ENCODE measurements around the gene MYRIP.

The MYRIP gene

GRCh38 chr3:40166997-40167396, 357.6 kb downstream of the MYRIP start:
- no peak for TF ChIP-seq CTCF (IDR thresholded peaks at IDR 0.05)
- H3K9me3 ChIP-seq = no peaks in the 10 kb centered on the region

GRCh38 chr3:40167958-40168357, 358.5 kb downstream of the MYRIP start:
- H3K4me3 ChIP-seq (ENCODE audit: low read depth in 1 of 2, low read length in 1 of 2) = no peak overlapping the region
- no peaks in the 10 kb centered on the region for H3K4me1 ChIP-seq (ENCODE audit: control insufficient read depth in 1 of 2, insufficient read depth in 1 of 2, low read depth in 1 of 2, low read length in 1 of 2)
- TF ChIP-seq CTCF (IDR thresholded peaks at IDR 0.05) = no peak
- no peaks in the 10 kb centered on the region for H3K27me3 ChIP-seq
- no peaks in the 10 kb centered on the region for H3K9me3 ChIP-seq
- no peak overlapping the region for H3K27ac ChIP-seq
- no peaks in the 10 kb centered on the region for H3K36me3 ChIP-seq

More at GRCh38 chr3:40166997-40167396, 357.6 kb downstream of the MYRIP start:
- H3K36me3 ChIP-seq = no peaks in the 10 kb centered on the region
- no peaks in the 10 kb centered on the region for H3K27me3 ChIP-seq
- H3K4me1 ChIP-seq (ENCODE audit: control insufficient read depth in 1 of 2, insufficient read depth in 1 of 2, low read depth in 1 of 2, low read length in 1 of 2) = no peaks in the 10 kb centered on the region
- H3K27ac ChIP-seq = no peak overlapping the region
- H3K4me3 ChIP-seq (ENCODE audit: low read depth in 1 of 2, low read length in 1 of 2) = no peak overlapping the region

- no peak for TF ChIP-seq CTCF (IDR thresholded peaks at IDR 0.05)
- H3K27ac ChIP-seq = no peak overlapping the region
- H3K27me3 ChIP-seq = no peaks in the 10 kb centered on the region
- H3K9me3 ChIP-seq = no peaks in the 10 kb centered on the region
- no peaks in the 10 kb centered on the region for H3K4me1 ChIP-seq (ENCODE audit: control insufficient read depth in 1 of 2, insufficient read depth in 1 of 2, low read depth in 1 of 2, low read length in 1 of 2)
- no peak overlapping the region for H3K4me3 ChIP-seq (ENCODE audit: low read depth in 1 of 2, low read length in 1 of 2)
- no peaks in the 10 kb centered on the region for H3K36me3 ChIP-seq
These were observed 360.6 kb downstream of the MYRIP start for GRCh38 chr3:40169983-40170382.

GRCh38 chr3:40170395-40170794, 361.0 kb downstream of the MYRIP start:
- Histone ChIP-seq H3K27ac (no peak overlapping the region), H3K27me3 (no peaks in the 10 kb centered on the region), H3K9me3 (no peaks in the 10 kb centered on the region), H3K4me1 (ENCODE audit: control insufficient read depth in 1 of 2, insufficient read depth in 1 of 2, low read depth in 1 of 2, low read length in 1 of 2) (no peaks in the 10 kb centered on the region), H3K36me3 (no peaks in the 10 kb centered on the region), H3K4me3 (ENCODE audit: low read depth in 1 of 2, low read length in 1 of 2) (no peak overlapping the region)
- TF ChIP-seq CTCF (IDR thresholded peaks at IDR 0.05) = no peak

- Histone ChIP-seq H3K36me3 (no peaks in the 10 kb centered on the region), H3K27ac (no peak overlapping the region), H3K4me1 (ENCODE audit: control insufficient read depth in 1 of 2, insufficient read depth in 1 of 2, low read depth in 1 of 2, low read length in 1 of 2) (no peaks in the 10 kb centered on the region), H3K4me3 (ENCODE audit: low read depth in 1 of 2, low read length in 1 of 2) (no peak overlapping the region), H3K27me3 (no peaks in the 10 kb centered on the region), H3K9me3 (no peaks in the 10 kb centered on the region)
- TF ChIP-seq CTCF (IDR thresholded peaks at IDR 0.05) = no peak
These were observed 363.2 kb downstream of the MYRIP start for GRCh38 chr3:40172560-40172959.

GRCh38 chr3:40173227-40173721, 363.9 kb downstream of the MYRIP start:
- H3K27me3 ChIP-seq = no peaks in the 10 kb centered on the region
- H3K4me1 ChIP-seq (ENCODE audit: control insufficient read depth in 1 of 2, insufficient read depth in 1 of 2, low read depth in 1 of 2, low read length in 1 of 2) = no peaks in the 10 kb centered on the region
- H3K27ac ChIP-seq = no peak overlapping the region
- no peaks in the 10 kb centered on the region for H3K9me3 ChIP-seq
- no peaks in the 10 kb centered on the region for H3K36me3 ChIP-seq
- TF ChIP-seq CTCF (IDR thresholded peaks at IDR 0.05) = no peak
- no peak overlapping the region for H3K4me3 ChIP-seq (ENCODE audit: low read depth in 1 of 2, low read length in 1 of 2)
